ENCODE measurements around the gene BEND3. TPM values are rescaled to one million over a fixed set of nuclear protein-coding genes. Genes with fewer than 3 reads are reported as not detected.
"Not testable (repeated sequence)": the region's sequence is repeated elsewhere in the genome, so short reads cannot be mapped to it uniquely, and the experiment has no call there.

The BEND3 gene
- total RNA-seq, 1 donor from 2014 or later: 4.4 TPM

GRCh38 chr6:107020239-107020638 lies 95.1 kb downstream of the BEND3 start:
- H3K4me3 Mint-ChIP-seq (ENCODE audit: unreplicated experiment): no peak overlapping the region
- H3K27ac Mint-ChIP-seq (ENCODE audit: unreplicated experiment): no peak overlapping the region

GRCh38 chr6:107019628-107020027 lies 95.7 kb downstream of the BEND3 start:
- H3K4me3 ChIP-seq (ENCODE audit: insufficient read depth, low read depth, low read length); H3K9me3 Mint-ChIP-seq (ENCODE audit: unreplicated experiment); H3K27ac ChIP-seq (ENCODE audit: low read depth, low read length); H4K20me1 ChIP-seq (ENCODE audit: insufficient read depth, low read length); H3K79me2 ChIP-seq (ENCODE audit: insufficient read depth, low read length); H3K27ac Mint-ChIP-seq (ENCODE audit: unreplicated experiment); H3K4me1 Mint-ChIP-seq (ENCODE audit: low read depth, unreplicated experiment); H3K27me3 ChIP-seq (ENCODE audit: insufficient read depth, low read length); H3K4me2 ChIP-seq (ENCODE audit: low read length); H3K27me3 Mint-ChIP-seq (ENCODE audit: low read depth, unreplicated experiment); H3K36me3 Mint-ChIP-seq (ENCODE audit: low read depth, unreplicated experiment); H3K4me3 Mint-ChIP-seq (ENCODE audit: unreplicated experiment); H2AFZ ChIP-seq (ENCODE audit: low read depth, low read length); DNase-seq (ENCODE audit: low read depth); H3K9me3 ChIP-seq (ENCODE audit: insufficient read depth, low read depth, low read length); FAIRE-seq; H3K9ac ChIP-seq (ENCODE audit: low read length); H3K4me1 ChIP-seq (ENCODE audit: insufficient read depth, low read length); H3K36me3 ChIP-seq (ENCODE audit: insufficient read depth, low read length): not testable (repeated sequence)

More at GRCh38 chr6:107020239-107020638, 95.1 kb downstream of the BEND3 start:
- H4K20me1 ChIP-seq (ENCODE audit: insufficient read depth, low read length): no peaks in the 10 kb centered on the region
- no peak overlapping the region for H3K4me3 ChIP-seq (ENCODE audit: insufficient read depth, low read depth, low read length)
- DNase-seq (ENCODE audit: low read depth) (no peak), FAIRE-seq (no peak)
- H3K4me2 ChIP-seq (ENCODE audit: low read length): no peak overlapping the region
- no peaks in the 10 kb centered on the region for H3K27me3 ChIP-seq (ENCODE audit: insufficient read depth, low read length)
- no peak for TF ChIP-seq EZH2 (IDR thresholded peaks at IDR 0.05; ENCODE audit: insufficient read depth, low read length)
- no peak for TF ChIP-seq CTCF (IDR thresholded peaks at IDR 0.05; ENCODE audit: insufficient read depth, low read depth, low read length)
- no peak overlapping the region for H3K9ac ChIP-seq (ENCODE audit: low read length)
- H3K9me3 ChIP-seq (ENCODE audit: insufficient read depth, low read depth, low read length): no peaks in the 10 kb centered on the region
- Mint-ChIP-seq H3K4me1 (ENCODE audit: low read depth, unreplicated experiment) (peaks cover 6% of the 10 kb centered on the region), H3K27me3 (ENCODE audit: low read depth, unreplicated experiment) (no peaks in the 10 kb centered on the region), H3K36me3 (ENCODE audit: low read depth, unreplicated experiment) (no peaks in the 10 kb centered on the region), H3K9me3 (ENCODE audit: unreplicated experiment) (no peaks in the 10 kb centered on the region)
- no peak overlapping the region for H2AFZ ChIP-seq (ENCODE audit: low read depth, low read length)
- H3K27ac ChIP-seq (ENCODE audit: low read depth, low read length): no peak overlapping the region
- no peaks in the 10 kb centered on the region for H3K36me3 ChIP-seq (ENCODE audit: insufficient read depth, low read length)
- no peaks in the 10 kb centered on the region for H3K4me1 ChIP-seq (ENCODE audit: insufficient read depth, low read length)
- no peaks in the 10 kb centered on the region for H3K79me2 ChIP-seq (ENCODE audit: insufficient read depth, low read length)

- H3K4me2 ChIP-seq (ENCODE audit: low read length): no peak overlapping the region
- no peaks in the 10 kb centered on the region for H3K79me2 ChIP-seq (ENCODE audit: insufficient read depth, low read length)
- FAIRE-seq (no peak), DNase-seq (ENCODE audit: low read depth) (no peak)
- Mint-ChIP-seq H3K4me3 (ENCODE audit: unreplicated experiment) (no peak overlapping the region), H3K27ac (ENCODE audit: unreplicated experiment) (no peak overlapping the region), H3K4me1 (ENCODE audit: low read depth, unreplicated experiment) (peaks cover 6% of the 10 kb centered on the region), H3K27me3 (ENCODE audit: low read depth, unreplicated experiment) (peaks cover 1% of the 10 kb centered on the region), H3K36me3 (ENCODE audit: low read depth, unreplicated experiment) (no peaks in the 10 kb centered on the region), H3K9me3 (ENCODE audit: unreplicated experiment) (no peaks in the 10 kb centered on the region)
- H3K27ac ChIP-seq (ENCODE audit: low read depth, low read length): no peak overlapping the region
- H2AFZ ChIP-seq (ENCODE audit: low read depth, low read length): no peak overlapping the region
- no peak for TF ChIP-seq CTCF (IDR thresholded peaks at IDR 0.05; ENCODE audit: insufficient read depth, low read depth, low read length)
- no peak for TF ChIP-seq EZH2 (IDR thresholded peaks at IDR 0.05; ENCODE audit: insufficient read depth, low read length)
- H3K36me3 ChIP-seq (ENCODE audit: insufficient read depth, low read length): no peaks in the 10 kb centered on the region
- no peaks in the 10 kb centered on the region for H3K4me1 ChIP-seq (ENCODE audit: insufficient read depth, low read length)
- no peak overlapping the region for H3K4me3 ChIP-seq (ENCODE audit: insufficient read depth, low read depth, low read length)
- H3K9ac ChIP-seq (ENCODE audit: low read length): no peak overlapping the region
- no peaks in the 10 kb centered on the region for H3K9me3 ChIP-seq (ENCODE audit: insufficient read depth, low read depth, low read length)
- peaks cover 2% of the 10 kb centered on the region for H3K27me3 ChIP-seq (ENCODE audit: insufficient read depth, low read length)
- no peaks in the 10 kb centered on the region for H4K20me1 ChIP-seq (ENCODE audit: insufficient read depth, low read length)
These were observed 96.3 kb downstream of the BEND3 start for GRCh38 chr6:107019047-107019446.

Other genes with a start within 250 kb of the BEND3 start
- 51.1 and 95.1 TPM in 2 replicates for gene CD24, start 140.8 kb downstream of the BEND3 start, total RNA-seq
- 16.3 and 16.5 TPM in 2 replicates for gene MTRES1, start 87.3 kb downstream of the BEND3 start, total RNA-seq